ENCODE measurements around the gene ZNF497.

GRCh38 chr19:58304748-58305064 is 57.8 kb downstream of the ZNF497 start:
- no peak for TF ChIP-seq CTCF (IDR thresholded peaks at IDR 0.05 in 2 of 3, conservative IDR thresholded peaks at IDR 0.05 in 1 of 3; ENCODE audit: insufficient read depth in 2 of 3, low read depth in 1 of 3, low read length in 3 of 3)
- TF ChIP-seq EZH2 (IDR thresholded peaks at IDR 0.05; ENCODE audit: borderline replicate concordance, low read depth, low read length) = no peak
- no peak for TF ChIP-seq JUNB (CRISPR knock-in tag; conservative IDR thresholded peaks at IDR 0.05)
- no peak for TF ChIP-seq ELF1 (tag; IDR thresholded peaks at IDR 0.05)
- TF ChIP-seq CREB1 (IDR thresholded peaks at IDR 0.05) = no peak
- TF ChIP-seq CREB1 (CRISPR knock-in tag; IDR thresholded peaks at IDR 0.05) = no peak
- TF ChIP-seq FOS (IDR thresholded peaks at IDR 0.05; ENCODE audit: extremely low read depth, insufficient read length) = no peak
- TF ChIP-seq SPI1 (IDR thresholded peaks at IDR 0.05; ENCODE audit: borderline replicate concordance, low read depth, low read length) = no peak
- no peak for TF ChIP-seq ZZZ3 (IDR thresholded peaks at IDR 0.05)
- TF ChIP-seq ESRRA (IDR thresholded peaks at IDR 0.05; ENCODE audit: borderline replicate concordance, low read depth) = no peak
- no peak for TF ChIP-seq CEBPZ (IDR thresholded peaks at IDR 0.05; ENCODE audit: borderline replicate concordance, low read depth, low read length)

Measured in K562 (cell line).